Sigmoid colon (tissue), 7 donors: ENCODE results near the gene SZT2. TPM values are rescaled to one million over a fixed set of nuclear protein-coding genes. Genes with fewer than 3 reads are reported as not detected.
A peak's percentile ranks its signal among the peaks of the same experiment; 100 is the strongest.

ENCODE experiments used
- DNase-seq: peaks from one replicate; pipeline ENCODE4 v3.0.0-alpha.2; 2019
- H3K27ac ChIP-seq, 4 donors: fragments of 200-600 bp; sonication (generic); one replicate each; pipeline ENCODE4 v1.5.1; 2016 to 2019; ENCODE audit warnings: mild to moderate bottlenecking in 1 of 4
- H3K27me3 ChIP-seq, 3 donors: fragments of 200-600 bp; sonication (generic); one replicate each; pipeline ENCODE4 v1.5.1; 2019; ENCODE audit warnings: mild to moderate bottlenecking in 1 of 3
- H3K36me3 ChIP-seq, 4 donors: fragments of 200-600 bp; sonication (generic); one replicate each; pipeline ENCODE4 v1.5.1; 2016 to 2019
- H3K4me1 ChIP-seq, 4 donors: fragments of 200-600 bp; sonication (generic); one replicate each; pipeline ENCODE4 v1.5.1; 2017 to 2019
- H3K4me3 ChIP-seq, 4 donors: fragments of 200-600 bp; sonication (generic); one replicate each; pipeline ENCODE4 v1.5.1; 2017 to 2019; ENCODE audit warnings: mild to moderate bottlenecking in 2 of 4, moderate library complexity in 1 of 4
- H3K9me3 ChIP-seq, 4 donors: fragments of 200-600 bp in 3 of 4; sonication (generic) in 3 of 4; one replicate each; pipeline versions ENCODE4 v1.5.1 to v1.6.1; 2013 to 2019
- CTCF ChIP-seq, 4 experiments: fragments of 450-650 bp in 3 of 4; fragments of 200-600 bp in 1 of 4; IDR thresholded peaks; one replicate each; pipeline ENCODE4 v1.5.1; 2016 to 2019; ENCODE audit warnings: antibody characterized with exemption in 4 of 4, mild to moderate bottlenecking in 3 of 4, moderate library complexity in 2 of 4
- EP300 ChIP-seq, 4 donors: sonication (generic); formaldehyde crosslinking; IDR thresholded peaks; one replicate each; pipeline ENCODE4 v1.6.1; 2017; ENCODE audit warnings: antibody characterized with exemption in 4 of 4
- POLR2A ChIP-seq, 2 donors: fragments of 450-650 bp; IDR thresholded peaks; one replicate each; pipeline ENCODE4 v1.6.1; 2016; ENCODE audit warnings: antibody characterized with exemption in 2 of 2, mild to moderate bottlenecking in 2 of 2, moderate library complexity in 2 of 2
- POLR2AphosphoS5 ChIP-seq, 4 donors: sonication (generic); formaldehyde crosslinking; IDR thresholded peaks; one replicate each; pipeline ENCODE4 v1.6.1; 2017; ENCODE audit warnings: antibody characterized with exemption in 4 of 4
- WGBS, 2 donors: extraction: QIAGEN DNeasy Blood & Tissue Kit; methylation state at CpG; one replicate each; pipeline ENCODE4 v1.1.7; 2013; 5-methylcytosine and 5-hydroxymethylcytosine counted together
- intact Hi-C: fragments of 100-400 bp; cut with DNase I; formaldehyde crosslinking; loops from one replicate; pipeline ENCODE4 v1.15.1; 2023
- polyA plus RNA-seq, 3 donors: library from polyadenylated mRNA; stranded (reverse); fragments of 200-250 nt; gene quantifications; one replicate each; pipeline ENCODE4 v1.2.3, GENCODE V29; 2013
- total RNA-seq, 4 donors: library from RNA; depleted of rRNA; stranded (reverse); fragments of >200 nt; gene quantifications; one replicate each; pipeline ENCODE4 v1.1.0, GENCODE V29; 2016
- donor health status: healthy with polysubstance abuse.
- donor health status: Bipolar disorder and iron deficiency.
- donor health status: healthy.

SZT2 gene
- total and polyA plus RNA-seq, 7 donors, result 4.6 to 47.4 (median 19.3) TPM

- peaks cover 0 to 12% (median 7%) of the 10 kb centered on the region in 4 donors for H3K4me1 ChIP-seq
- 74 to 92% methylated on average over 1 of the region's 1 CpG for WGBS, 2 donors
- H3K4me3 ChIP-seq, result no peak overlapping the region
- peaks cover 0 to 19% (median 1%) of the 10 kb centered on the region in 4 donors for H3K36me3 ChIP-seq
- H3K27me3 ChIP-seq, result no peaks in the 10 kb centered on the region
- intact Hi-C loops, result no loop called here
- no peak for DNase-seq
- no peak overlapping the region for H3K27ac ChIP-seq
- H3K9me3 ChIP-seq, result no peaks in the 10 kb centered on the region
- TF ChIP-seq POLR2A (IDR thresholded peaks at IDR 0.05) (no peak), POLR2AphosphoS5 (IDR thresholded peaks at IDR 0.05) (no peak), CTCF (IDR thresholded peaks at IDR 0.05) (no peak), EP300 (IDR thresholded peaks at IDR 0.05) (no peak)
Observed at GRCh38 chr1:43377831-43378230, 11.9 kb upstream of the SZT2 start.

DNA sequence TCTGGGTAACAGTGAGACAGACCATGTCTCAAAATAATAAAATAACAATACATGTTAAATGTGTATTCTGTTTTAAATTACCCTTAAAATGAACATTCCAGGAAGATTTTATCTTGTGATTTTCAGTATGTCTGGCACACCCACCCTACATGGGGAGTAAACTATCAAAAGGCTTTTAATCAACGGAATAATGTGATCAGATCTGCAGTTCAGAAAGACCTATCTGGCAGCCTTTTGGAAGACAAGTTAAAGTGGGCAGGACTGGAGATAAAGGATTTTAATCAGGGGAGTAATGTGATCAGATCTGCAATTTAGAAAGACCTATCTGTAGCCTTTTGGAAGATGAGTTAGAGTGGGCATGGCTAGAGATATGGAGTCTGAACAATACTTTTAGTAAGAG lies 10.2 kb upstream of the SZT2 start:
- no peak overlapping the region for H3K4me3 ChIP-seq
- TF ChIP-seq POLR2A (IDR thresholded peaks at IDR 0.05) (no peak), EP300 (IDR thresholded peaks at IDR 0.05) (no peak), CTCF (IDR thresholded peaks at IDR 0.05) (no peak), POLR2AphosphoS5 (IDR thresholded peaks at IDR 0.05) (no peak)
- H3K9me3 ChIP-seq, result no peaks in the 10 kb centered on the region
- DNase-seq, result no peak
- 94 to 99% methylated on average over 1 of the region's 1 CpG for WGBS, 2 donors
- H3K27me3 ChIP-seq, result no peaks in the 10 kb centered on the region
- intact Hi-C loops, result no loop called here
- peaks cover 8 to 33% (median 14%) of the 10 kb centered on the region in 4 donors for H3K36me3 ChIP-seq
- no peak overlapping the region for H3K27ac ChIP-seq
- H3K4me1 ChIP-seq, result peaks cover 0 to 12% (median 7%) of the 10 kb centered on the region in 4 donors

DNA sequence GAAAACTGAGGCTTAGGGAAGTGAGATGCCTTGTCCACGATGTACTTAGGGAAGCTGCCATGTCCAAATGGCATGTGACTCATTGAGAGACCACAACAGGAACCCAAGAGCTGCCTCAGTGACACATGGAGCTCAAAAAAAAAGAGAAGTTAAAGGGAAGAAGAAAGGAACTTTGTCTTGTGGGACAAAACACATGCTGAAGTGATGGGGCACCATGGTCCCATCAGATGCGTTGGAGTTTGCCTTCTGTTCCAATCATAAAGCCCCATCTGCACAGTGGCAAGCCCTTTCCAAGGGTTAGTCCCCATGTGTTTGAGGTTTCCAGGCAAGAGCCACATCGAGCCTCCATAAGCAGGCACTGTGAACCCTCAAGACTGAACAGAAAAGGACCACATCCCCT lies 8.1 kb upstream of the SZT2 start:
- H3K9me3 ChIP-seq, result no peaks in the 10 kb centered on the region
- H3K4me1 ChIP-seq, result peaks cover 0 to 12% (median 7%) of the 10 kb centered on the region in 4 donors
- no peak for DNase-seq
- TF ChIP-seq POLR2AphosphoS5 (IDR thresholded peaks at IDR 0.05) (no peak), EP300 (IDR thresholded peaks at IDR 0.05) (no peak), POLR2A (IDR thresholded peaks at IDR 0.05) (no peak), CTCF (IDR thresholded peaks at IDR 0.05) (no peak)
- H3K27ac ChIP-seq, result peak overlapping the region; percentile 4 to 45 (median 28)
- H3K4me3 ChIP-seq, result no peak overlapping the region
- H3K36me3 ChIP-seq, result peaks cover 25 to 51% (median 34%) of the 10 kb centered on the region in 4 donors
- intact Hi-C loops, result no loop called here
- 75 to 82% methylated on average over 3 of the region's 3 CpGs for WGBS, 2 donors
- H3K27me3 ChIP-seq, result no peaks in the 10 kb centered on the region

GRCh38 chr1:43382027-43382779 lies 7.5 kb upstream of the SZT2 start:
- Histone ChIP-seq H3K4me1 (peaks cover 0 to 12% (median 8%) of the 10 kb centered on the region in 4 donors), H3K36me3 (peaks cover 28 to 57% (median 39%) of the 10 kb centered on the region in 4 donors), H3K27ac (peak overlapping the region; percentile 4 to 45 (median 28)), H3K9me3 (no peaks in the 10 kb centered on the region), H3K27me3 (no peaks in the 10 kb centered on the region), H3K4me3 (no peak overlapping the region)
- 64 to 75% methylated on average over 6 of the region's 6 CpGs for whole genome bisulfite sequencing, 2 donors
- intact Hi-C loops, result no loop called here
- TF ChIP-seq CTCF (IDR thresholded peaks at IDR 0.05), result no peak
- no peak for TF ChIP-seq EP300 (IDR thresholded peaks at IDR 0.05)
- no peak for TF ChIP-seq POLR2A (IDR thresholded peaks at IDR 0.05)
- TF ChIP-seq POLR2AphosphoS5 (IDR thresholded peaks at IDR 0.05), result no peak
- no peak for DNase-seq
